GM23338 (cell line): Measurements from ENCODE around the gene OR5AU1.

Experiments used
- POLR2AphosphoS5 ChIP-seq: IDR thresholded peaks from 2 replicates; pipeline ENCODE4 v1.6.1; 2016; ENCODE audit warnings: antibody characterized with exemption, low read depth
- ZNF114 ChIP-seq: fragments of 250-450 bp; sonication (Bioruptor Pico); IDR thresholded peaks from 2 replicates; pipeline ENCODE4 v1.5.0; 2020; ENCODE audit warnings: mild to moderate bottlenecking, moderate library complexity
- TF ChIP-seq, protein P1 (sequence below): IDR thresholded peaks from one replicate; pipeline ENCODE4 v1.6.1; 2018; ENCODE audit warnings: antibody characterized with exemption; ENCODE audit not compliant: unreplicated experiment
- TF ChIP-seq, protein P2 (sequence below), 2 experiments: fragments of 200-600 bp in 1 of 2; sonication (generic) in 1 of 2; conservative IDR thresholded peaks; 2 replicates each; pipeline versions ENCODE4 v1.5.1 to v1.6.1; 2016 to 2017; ENCODE audit warnings: antibody characterized with exemption in 2 of 2, low read depth in 2 of 2, mild to moderate bottlenecking in 2 of 2, moderate library complexity in 1 of 2

DNA sequence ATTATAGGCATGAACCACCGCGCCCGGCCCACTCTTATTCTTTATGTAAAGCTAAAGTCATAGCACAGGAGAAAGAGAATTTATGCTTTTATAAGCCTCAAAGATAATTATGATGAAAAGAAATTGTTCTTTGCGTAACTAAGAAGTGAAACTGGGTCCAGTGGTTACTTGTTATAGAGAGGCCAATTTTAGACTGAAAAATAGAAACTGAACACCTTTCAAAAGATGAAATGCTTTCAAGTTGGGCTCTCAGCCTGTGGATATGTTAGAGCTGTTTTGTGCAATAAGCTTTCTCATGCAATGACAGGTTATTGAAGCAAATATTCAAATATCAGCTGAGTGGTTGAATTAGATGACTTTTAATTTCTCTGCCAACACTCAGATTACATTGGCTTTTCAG is 47.1 kb downstream of the OR5AU1 start:
- TF ChIP-seq, protein P1, sequence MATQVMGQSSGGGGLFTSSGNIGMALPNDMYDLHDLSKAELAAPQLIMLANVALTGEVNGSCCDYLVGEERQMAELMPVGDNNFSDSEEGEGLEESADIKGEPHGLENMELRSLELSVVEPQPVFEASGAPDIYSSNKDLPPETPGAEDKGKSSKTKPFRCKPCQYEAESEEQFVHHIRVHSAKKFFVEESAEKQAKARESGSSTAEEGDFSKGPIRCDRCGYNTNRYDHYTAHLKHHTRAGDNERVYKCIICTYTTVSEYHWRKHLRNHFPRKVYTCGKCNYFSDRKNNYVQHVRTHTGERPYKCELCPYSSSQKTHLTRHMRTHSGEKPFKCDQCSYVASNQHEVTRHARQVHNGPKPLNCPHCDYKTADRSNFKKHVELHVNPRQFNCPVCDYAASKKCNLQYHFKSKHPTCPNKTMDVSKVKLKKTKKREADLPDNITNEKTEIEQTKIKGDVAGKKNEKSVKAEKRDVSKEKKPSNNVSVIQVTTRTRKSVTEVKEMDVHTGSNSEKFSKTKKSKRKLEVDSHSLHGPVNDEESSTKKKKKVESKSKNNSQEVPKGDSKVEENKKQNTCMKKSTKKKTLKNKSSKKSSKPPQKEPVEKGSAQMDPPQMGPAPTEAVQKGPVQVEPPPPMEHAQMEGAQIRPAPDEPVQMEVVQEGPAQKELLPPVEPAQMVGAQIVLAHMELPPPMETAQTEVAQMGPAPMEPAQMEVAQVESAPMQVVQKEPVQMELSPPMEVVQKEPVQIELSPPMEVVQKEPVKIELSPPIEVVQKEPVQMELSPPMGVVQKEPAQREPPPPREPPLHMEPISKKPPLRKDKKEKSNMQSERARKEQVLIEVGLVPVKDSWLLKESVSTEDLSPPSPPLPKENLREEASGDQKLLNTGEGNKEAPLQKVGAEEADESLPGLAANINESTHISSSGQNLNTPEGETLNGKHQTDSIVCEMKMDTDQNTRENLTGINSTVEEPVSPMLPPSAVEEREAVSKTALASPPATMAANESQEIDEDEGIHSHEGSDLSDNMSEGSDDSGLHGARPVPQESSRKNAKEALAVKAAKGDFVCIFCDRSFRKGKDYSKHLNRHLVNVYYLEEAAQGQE: no peak
- TF ChIP-seq, protein P2, sequence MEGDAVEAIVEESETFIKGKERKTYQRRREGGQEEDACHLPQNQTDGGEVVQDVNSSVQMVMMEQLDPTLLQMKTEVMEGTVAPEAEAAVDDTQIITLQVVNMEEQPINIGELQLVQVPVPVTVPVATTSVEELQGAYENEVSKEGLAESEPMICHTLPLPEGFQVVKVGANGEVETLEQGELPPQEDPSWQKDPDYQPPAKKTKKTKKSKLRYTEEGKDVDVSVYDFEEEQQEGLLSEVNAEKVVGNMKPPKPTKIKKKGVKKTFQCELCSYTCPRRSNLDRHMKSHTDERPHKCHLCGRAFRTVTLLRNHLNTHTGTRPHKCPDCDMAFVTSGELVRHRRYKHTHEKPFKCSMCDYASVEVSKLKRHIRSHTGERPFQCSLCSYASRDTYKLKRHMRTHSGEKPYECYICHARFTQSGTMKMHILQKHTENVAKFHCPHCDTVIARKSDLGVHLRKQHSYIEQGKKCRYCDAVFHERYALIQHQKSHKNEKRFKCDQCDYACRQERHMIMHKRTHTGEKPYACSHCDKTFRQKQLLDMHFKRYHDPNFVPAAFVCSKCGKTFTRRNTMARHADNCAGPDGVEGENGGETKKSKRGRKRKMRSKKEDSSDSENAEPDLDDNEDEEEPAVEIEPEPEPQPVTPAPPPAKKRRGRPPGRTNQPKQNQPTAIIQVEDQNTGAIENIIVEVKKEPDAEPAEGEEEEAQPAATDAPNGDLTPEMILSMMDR (conservative IDR thresholded peaks at IDR 0.05; ENCODE audit: low read depth in 2 of 2): no peak
- TF ChIP-seq ZNF114 (CRISPR knock-in tag) (no peak), POLR2AphosphoS5 (no peak)
